Activated T-helper 1 cell treated with anti-CD3 and anti-CD28 coated beads, Interleukin-2, amount 50 U/mL, for 16 hours (primary cell): ENCODE data around the gene DNMT3A.
A peak's percentile ranks its signal among the peaks of the same experiment; 100 is the strongest.

Experiments
- DNase-seq, 2 donors: peaks; one replicate each; pipeline ENCODE4 v3.0.0-alpha.2; 2020; ENCODE audit warnings: low read depth in 1 of 2, low spot score in 1 of 2

The DNMT3A gene

GRCh38 chr2:25347205-25347815 is 5.6 kb upstream of the DNMT3A start:
- no peak for DNase-seq

- DNase-seq = no peak
These were observed 1.6 kb upstream of the DNMT3A start for GRCh38 chr2:25343187-25343825.

- DNase-seq = peak; percentile 43 to 70
These were observed 854 bp upstream of the DNMT3A start for GRCh38 chr2:25342372-25343186.

- DNase-seq = no peak
These were observed 556 bp downstream of the DNMT3A start for GRCh38 chr2:25341011-25341727.

GRCh38 chr2:25340181-25340921 is 1.4 kb downstream of the DNMT3A start:
- DNase-seq = no peak

- DNase-seq = no peak
These were observed 1.9 kb downstream of the DNMT3A start for GRCh38 chr2:25339791-25340180.

- DNase-seq = no peak
These were observed 2.5 kb downstream of the DNMT3A start for GRCh38 chr2:25339211-25339674.

- DNase-seq = no peak
These were observed 3.3 kb downstream of the DNMT3A start for GRCh38 chr2:25338401-25338800.

- DNase-seq = no peak
These were observed 3.8 kb downstream of the DNMT3A start for GRCh38 chr2:25337891-25338290.

GRCh38 chr2:25337276-25337675 is 4.4 kb downstream of the DNMT3A start:
- DNase-seq = no peak

GRCh38 chr2:25336383-25336841 is 5.3 kb downstream of the DNMT3A start:
- no peak for DNase-seq

- DNase-seq = no peak
These were observed 5.8 kb downstream of the DNMT3A start for GRCh38 chr2:25335971-25336370.

- no peak for DNase-seq
These were observed 6.5 kb downstream of the DNMT3A start for GRCh38 chr2:25335204-25335603.

- DNase-seq = no peak
These were observed 7.2 kb downstream of the DNMT3A start for GRCh38 chr2:25334482-25334881.

GRCh38 chr2:25333981-25334380 is 7.7 kb downstream of the DNMT3A start:
- DNase-seq = no peak

GRCh38 chr2:25332571-25332970 is 9.2 kb downstream of the DNMT3A start:
- DNase-seq = no peak

GRCh38 chr2:25331686-25332365 is 9.9 kb downstream of the DNMT3A start:
- no peak for DNase-seq

GRCh38 chr2:25330937-25331336 is 10.8 kb downstream of the DNMT3A start:
- no peak for DNase-seq

GRCh38 chr2:25330273-25330672 is 11.5 kb downstream of the DNMT3A start:
- no peak for DNase-seq
